GM03348 (cell line): ENCODE results near the gene GPR17.

ENCODE experiments used
- DNase-seq: peaks from one replicate; pipeline ENCODE4 v3.0.0; 2012; ENCODE audit warnings: low spot score

Gene GPR17

GRCh38 chr2:127614731-127615130, 31.2 kb upstream of the GPR17 start:
- DNase-seq, result peak; percentile 84

- no peak for DNase-seq
Observed at GRCh38 chr2:127615511-127616166, 30.3 kb upstream of the GPR17 start.

- DNase-seq, result no peak
Observed at GRCh38 chr2:127618551-127619202, 27.3 kb upstream of the GPR17 start.

GRCh38 chr2:127619203-127619590, 26.8 kb upstream of the GPR17 start:
- no peak for DNase-seq

- no peak for DNase-seq
Observed at GRCh38 chr2:127619877-127620705, 25.9 kb upstream of the GPR17 start.

GRCh38 chr2:127620866-127621265, 25.1 kb upstream of the GPR17 start:
- no peak for DNase-seq

- DNase-seq, result no peak
Observed at GRCh38 chr2:127621981-127622431, 23.9 kb upstream of the GPR17 start.

DNA sequence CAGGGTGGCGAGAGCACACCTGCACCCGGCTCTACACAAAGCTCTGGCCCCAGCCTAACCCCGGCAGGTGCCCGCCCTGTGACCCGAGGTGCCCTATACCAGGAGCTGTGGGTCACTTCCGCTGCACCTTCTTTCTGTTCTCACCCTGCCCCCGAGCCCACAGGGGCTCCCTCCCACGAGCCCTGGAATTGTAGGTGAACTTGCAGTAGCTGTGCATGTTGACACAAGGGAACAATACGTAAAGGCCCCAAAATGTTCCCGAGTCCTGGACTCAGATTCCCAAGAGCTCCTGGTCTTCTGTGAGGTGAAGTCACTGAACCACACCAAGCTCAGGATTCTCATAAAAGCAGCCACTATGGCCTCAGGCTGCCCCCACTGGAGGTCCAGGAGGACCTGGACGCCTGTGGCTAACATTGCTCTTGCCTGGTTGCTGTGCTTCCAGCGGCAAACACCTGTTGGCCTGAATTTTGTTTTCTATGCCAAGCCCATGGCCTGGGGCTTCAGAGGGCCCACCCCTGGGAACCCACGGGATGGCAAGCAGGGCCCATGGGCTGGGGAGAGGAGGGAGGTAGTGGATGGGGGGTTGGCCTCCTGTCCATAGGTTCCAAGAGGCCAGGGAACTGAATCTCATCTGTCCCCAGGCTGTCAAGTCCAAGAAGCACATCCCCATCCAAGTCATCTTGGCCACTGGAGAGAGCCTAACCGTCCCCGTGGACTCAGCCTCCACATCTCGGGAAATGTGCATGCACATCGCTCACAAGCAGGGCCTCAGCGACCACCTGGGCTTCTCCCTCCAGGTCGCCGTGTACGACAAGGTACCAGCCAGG, 23.2 kb upstream of the GPR17 start:
- DNase-seq, result no peak

GRCh38 chr2:127623388-127624319, 22.3 kb upstream of the GPR17 start:
- no peak for DNase-seq

- no peak for DNase-seq
Observed at GRCh38 chr2:127624320-127624755, 21.6 kb upstream of the GPR17 start.

- DNase-seq, result no peak
Observed at GRCh38 chr2:127624756-127625571, 21.0 kb upstream of the GPR17 start.

DNA sequence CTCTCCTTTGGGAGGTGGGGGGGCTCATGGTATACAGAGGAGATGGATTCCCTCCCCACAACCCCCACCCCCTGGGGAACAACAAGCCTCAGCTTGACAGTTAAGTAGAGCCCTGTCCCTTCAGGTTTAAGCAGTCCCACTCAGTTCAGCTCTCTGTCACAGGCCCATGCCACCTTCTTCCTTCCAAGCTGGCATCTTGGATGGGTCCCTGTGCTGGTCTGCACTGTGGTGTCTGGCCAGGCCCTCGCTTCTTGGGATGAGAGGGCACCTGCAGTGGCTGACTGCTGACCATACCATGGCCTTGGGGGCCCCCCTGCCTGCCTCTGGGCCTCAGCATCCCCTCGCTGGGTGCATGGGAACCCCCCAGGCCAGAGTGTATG, 20.4 kb upstream of the GPR17 start:
- no peak for DNase-seq

DNA sequence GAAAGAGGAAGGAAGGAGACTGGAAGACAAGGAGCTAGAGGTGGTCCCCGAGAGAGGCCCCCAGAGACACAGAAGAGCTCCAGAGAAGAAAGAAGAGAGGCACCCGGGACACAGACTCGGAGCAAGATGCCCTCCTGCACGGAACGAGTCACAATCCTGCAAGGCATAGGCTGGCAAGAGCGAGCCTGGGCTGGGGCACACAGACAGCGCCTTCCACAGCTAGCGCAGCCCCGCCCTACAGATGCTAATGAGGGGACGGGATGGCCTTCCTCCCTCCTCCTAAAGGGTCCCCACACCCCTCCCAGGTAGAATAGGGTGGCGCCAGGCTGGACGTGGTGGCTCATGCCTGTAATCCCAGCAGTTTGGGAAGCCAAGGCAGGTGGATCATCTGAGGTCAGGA, 19.8 kb upstream of the GPR17 start:
- no peak for DNase-seq

DNA sequence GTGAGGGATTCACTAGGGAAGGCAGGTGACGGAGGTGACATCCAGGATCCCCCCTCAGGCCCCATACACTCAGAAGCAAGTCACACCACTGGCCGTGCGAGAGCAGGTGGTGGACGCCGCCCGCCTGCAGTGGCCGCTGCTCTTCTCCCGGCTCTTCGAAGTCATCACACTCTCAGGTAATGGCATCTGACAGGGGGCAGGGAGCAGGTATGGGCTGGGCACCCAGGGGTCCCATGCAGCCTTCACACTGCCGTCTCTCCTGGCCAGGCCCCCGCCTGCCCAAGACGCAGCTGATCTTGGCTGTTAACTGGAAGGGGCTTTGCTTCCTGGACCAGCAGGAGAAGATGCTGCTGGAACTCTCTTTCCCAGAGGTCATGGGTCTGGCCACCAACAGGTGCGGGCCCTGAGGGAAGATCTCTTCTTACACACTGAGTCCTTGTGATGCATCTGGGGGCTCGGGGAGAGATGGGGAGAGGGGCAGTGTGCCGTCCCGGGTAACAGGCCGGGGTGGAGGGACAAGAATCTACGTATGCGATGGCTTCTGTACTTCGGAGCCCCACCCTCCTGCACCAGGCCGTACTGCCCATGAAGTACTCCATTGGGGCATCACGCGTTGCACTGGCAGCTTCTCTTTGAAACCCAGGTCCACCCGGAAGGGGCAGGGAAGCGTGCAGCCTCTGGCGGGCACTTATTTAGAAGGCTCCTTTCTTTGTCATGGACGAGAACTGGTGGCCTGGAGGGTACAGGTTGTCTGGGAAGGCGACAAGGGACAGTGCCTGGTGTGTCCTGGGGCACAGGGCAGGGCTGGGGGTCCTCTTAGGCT, 18.8 kb upstream of the GPR17 start:
- DNase-seq, result no peak

GRCh38 chr2:127627740-127628571, 18.0 kb upstream of the GPR17 start:
- DNase-seq, result no peak

DNA sequence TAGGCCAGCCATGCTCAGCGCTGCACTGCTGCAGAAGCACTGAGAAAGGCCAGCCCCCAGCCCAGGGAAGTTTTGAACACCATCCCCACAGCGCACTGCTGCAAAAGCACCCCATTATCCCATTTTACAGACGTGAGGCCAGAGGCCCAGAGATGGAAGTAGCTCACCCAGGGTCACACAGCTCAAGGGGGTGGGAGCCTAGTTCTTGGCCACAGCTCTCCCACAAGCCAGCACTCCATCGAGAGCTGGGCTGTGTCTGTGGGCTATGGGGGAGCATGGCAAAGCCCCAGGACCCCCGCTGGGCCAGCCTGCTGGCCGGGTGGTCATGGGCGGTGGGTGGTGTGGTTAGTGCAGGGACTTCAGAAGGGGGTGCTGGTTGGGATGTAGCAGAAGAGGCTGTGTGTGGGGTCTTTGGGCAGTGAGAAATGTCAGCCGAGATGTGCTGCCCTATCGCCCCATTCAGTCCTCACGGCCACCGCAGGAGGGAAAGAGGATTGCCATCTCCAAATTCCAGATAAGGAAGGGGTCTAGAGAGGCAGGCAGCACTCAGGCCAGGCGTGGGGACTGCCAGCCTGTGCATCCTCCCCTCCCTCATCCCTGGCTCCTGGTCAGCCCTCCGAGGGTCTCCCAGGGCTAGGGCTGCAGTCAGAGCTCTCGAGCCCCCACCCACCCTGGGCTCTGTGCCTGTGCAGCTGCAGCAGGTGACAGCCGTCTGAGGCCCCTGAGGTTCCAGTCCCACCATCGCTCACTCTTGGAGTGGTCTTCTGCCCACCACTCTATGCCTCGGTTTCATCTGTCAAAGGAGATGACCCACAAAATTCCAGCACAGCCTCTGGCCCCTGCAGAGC, 17.0 kb upstream of the GPR17 start:
- no peak for DNase-seq

DNA sequence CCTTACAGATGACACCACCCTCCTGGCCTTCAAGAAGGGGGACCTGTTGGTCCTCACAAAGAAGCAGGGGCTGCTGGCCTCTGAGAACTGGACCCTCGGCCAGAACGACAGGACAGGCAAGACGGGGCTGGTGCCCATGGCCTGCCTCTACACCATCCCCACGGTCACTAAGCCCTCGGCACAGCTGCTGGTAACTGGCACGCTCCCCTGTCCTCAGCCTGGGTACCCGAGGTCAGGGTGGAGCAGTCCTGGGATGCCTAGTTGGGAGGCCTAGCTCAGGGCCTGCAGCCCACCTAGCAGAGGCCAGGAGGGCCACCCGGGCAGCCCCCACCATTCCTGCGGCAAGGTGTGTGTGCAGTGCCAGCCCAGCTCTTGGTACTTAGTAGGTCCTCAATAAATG, 16.3 kb upstream of the GPR17 start:
- DNase-seq, result no peak
